ENCODE results near the gene ZNF506.
"Not testable (repeated sequence)": the region's sequence is repeated elsewhere in the genome, so short reads cannot be mapped to it uniquely, and the experiment has no call there.

The ZNF506 gene

GRCh38 chr19:19758164-19758563 lies 63.4 kb downstream of the ZNF506 start:
- no peaks in the 10 kb centered on the region for H3K4me1 Mint-ChIP-seq (ENCODE audit: low read depth)
- H3K27me3 Mint-ChIP-seq = no peaks in the 10 kb centered on the region
- no peak overlapping the region for H3K4me3 Mint-ChIP-seq
- no peaks in the 10 kb centered on the region for H3K9me3 Mint-ChIP-seq
- peaks cover 4% of the 10 kb centered on the region for H3K36me3 Mint-ChIP-seq (ENCODE audit: low read depth)
- no peak overlapping the region for H3K27ac Mint-ChIP-seq

DNA sequence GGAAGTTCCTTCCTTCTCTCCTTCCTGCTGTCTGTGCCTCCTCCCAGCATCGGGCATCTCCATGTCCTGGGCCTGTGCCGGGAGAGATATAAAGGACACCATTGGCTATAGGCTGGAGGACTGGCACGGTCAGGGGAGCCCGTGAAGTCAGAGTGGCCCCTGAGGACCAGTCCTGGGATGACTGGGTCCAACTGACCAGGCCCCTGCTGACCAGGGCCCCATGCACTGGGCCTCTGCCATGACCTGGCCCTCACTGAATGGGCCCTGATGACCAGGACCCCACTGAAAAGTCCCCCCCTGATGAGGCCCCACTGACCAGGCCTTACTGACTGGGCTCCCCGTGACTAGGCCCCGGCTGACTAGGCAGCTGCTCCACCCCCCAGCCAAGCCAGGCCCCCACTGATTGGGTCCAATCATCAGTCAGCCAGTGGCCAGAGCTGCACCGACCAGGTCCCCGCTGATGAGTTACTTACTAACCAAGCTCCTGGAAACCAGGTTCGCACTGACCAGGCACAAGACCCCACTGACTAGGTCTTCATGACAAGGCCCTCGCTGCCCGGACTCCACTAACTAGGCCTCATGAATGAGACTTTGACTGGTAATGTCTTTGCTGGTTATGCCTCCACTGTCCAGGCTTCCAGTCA lies 68.7 kb downstream of the ZNF506 start:
- Mint-ChIP-seq H3K4me3 (no peak overlapping the region), H3K9me3 (no peaks in the 10 kb centered on the region), H3K36me3 (ENCODE audit: low read depth) (no peaks in the 10 kb centered on the region), H3K27me3 (no peaks in the 10 kb centered on the region), H3K4me1 (ENCODE audit: low read depth) (no peaks in the 10 kb centered on the region), H3K27ac (no peak overlapping the region)

- no peaks in the 10 kb centered on the region for H3K36me3 Mint-ChIP-seq (ENCODE audit: low read depth)
- no peaks in the 10 kb centered on the region for H3K9me3 Mint-ChIP-seq
- H3K4me3 Mint-ChIP-seq = no peak overlapping the region
- H3K4me1 Mint-ChIP-seq (ENCODE audit: low read depth) = no peaks in the 10 kb centered on the region
- H3K27ac Mint-ChIP-seq = no peak overlapping the region
- H3K27me3 Mint-ChIP-seq = no peaks in the 10 kb centered on the region
These were observed 69.7 kb downstream of the ZNF506 start for GRCh38 chr19:19751846-19752245.

DNA sequence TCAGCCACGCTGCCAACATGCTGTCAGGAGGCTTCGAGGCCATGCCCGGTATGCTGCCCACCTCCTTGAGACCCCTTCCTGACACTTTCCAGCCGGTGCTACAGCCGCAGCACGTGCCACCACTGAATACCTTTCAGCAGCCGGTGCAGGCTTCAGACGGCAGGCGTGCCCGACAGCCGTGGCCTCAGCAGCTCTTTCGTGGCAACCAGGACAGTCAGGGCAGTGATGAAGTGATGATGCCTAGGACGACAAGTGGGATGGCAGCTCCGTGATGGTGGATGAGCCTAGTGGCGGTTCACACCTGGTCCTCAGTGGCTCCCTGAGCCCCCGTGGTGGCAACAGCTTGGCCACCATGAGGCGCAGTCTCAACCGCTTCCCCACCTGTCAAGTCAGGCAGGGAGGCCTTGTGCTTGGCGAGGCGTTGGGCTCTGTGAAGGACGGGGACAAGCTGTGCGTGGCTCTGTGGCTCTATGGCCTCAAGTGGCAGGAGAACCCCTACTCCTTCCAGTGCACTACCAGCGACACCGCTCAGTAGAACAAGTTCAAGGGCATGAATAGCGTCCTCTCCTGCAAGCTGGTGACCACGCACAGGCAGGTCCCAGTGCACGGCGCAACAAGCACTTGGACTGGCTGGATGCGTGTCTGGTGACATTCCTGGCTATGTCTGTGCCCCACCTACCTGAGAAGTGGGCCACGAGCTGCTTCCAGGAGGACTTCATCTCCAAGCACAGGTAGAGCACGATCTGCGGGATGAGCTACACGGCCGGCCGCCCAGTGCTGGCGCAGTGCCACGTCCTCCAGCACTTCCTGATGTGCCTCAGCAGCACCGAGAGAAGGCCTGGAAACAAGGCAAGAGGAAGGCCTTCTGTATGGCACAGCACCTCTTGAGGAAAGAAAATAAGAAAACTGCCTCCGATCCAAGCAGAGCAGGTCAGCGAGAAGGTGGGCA lies 70.4 kb downstream of the ZNF506 start:
- no peaks in the 10 kb centered on the region for H3K4me1 Mint-ChIP-seq (ENCODE audit: low read depth)
- no peaks in the 10 kb centered on the region for H3K9me3 Mint-ChIP-seq
- no peak overlapping the region for H3K4me3 Mint-ChIP-seq
- H3K27me3 Mint-ChIP-seq = no peaks in the 10 kb centered on the region
- no peaks in the 10 kb centered on the region for H3K36me3 Mint-ChIP-seq (ENCODE audit: low read depth)
- H3K27ac Mint-ChIP-seq = no peak overlapping the region

GRCh38 chr19:19749908-19750841 lies 71.4 kb downstream of the ZNF506 start:
- H3K4me1 Mint-ChIP-seq (ENCODE audit: low read depth) = no peaks in the 10 kb centered on the region
- H3K9me3 Mint-ChIP-seq = no peaks in the 10 kb centered on the region
- no peaks in the 10 kb centered on the region for H3K27me3 Mint-ChIP-seq
- H3K36me3 Mint-ChIP-seq (ENCODE audit: low read depth) = no peaks in the 10 kb centered on the region
- no peak overlapping the region for H3K27ac Mint-ChIP-seq
- no peak overlapping the region for H3K4me3 Mint-ChIP-seq

- Mint-ChIP-seq H3K4me3 (no peak overlapping the region), H3K9me3 (no peaks in the 10 kb centered on the region), H3K4me1 (ENCODE audit: low read depth) (no peaks in the 10 kb centered on the region)
These were observed 72.2 kb downstream of the ZNF506 start for GRCh38 chr19:19749117-19749907.

GRCh38 chr19:19748249-19748938 lies 73.2 kb downstream of the ZNF506 start:
- Mint-ChIP-seq H3K4me1 (ENCODE audit: low read depth) (no peaks in the 10 kb centered on the region), H3K4me3 (no peak overlapping the region), H3K27ac (no peak overlapping the region), H3K9me3 (no peaks in the 10 kb centered on the region), H3K27me3 (no peaks in the 10 kb centered on the region), H3K36me3 (ENCODE audit: low read depth) (no peaks in the 10 kb centered on the region)

More at GRCh38 chr19:19749117-19749907, 72.2 kb downstream of the ZNF506 start:
- Mint-ChIP-seq H3K36me3 (ENCODE audit: low read depth) (no peaks in the 10 kb centered on the region), H3K27ac (no peak overlapping the region), H3K27me3 (no peaks in the 10 kb centered on the region)

DNA sequence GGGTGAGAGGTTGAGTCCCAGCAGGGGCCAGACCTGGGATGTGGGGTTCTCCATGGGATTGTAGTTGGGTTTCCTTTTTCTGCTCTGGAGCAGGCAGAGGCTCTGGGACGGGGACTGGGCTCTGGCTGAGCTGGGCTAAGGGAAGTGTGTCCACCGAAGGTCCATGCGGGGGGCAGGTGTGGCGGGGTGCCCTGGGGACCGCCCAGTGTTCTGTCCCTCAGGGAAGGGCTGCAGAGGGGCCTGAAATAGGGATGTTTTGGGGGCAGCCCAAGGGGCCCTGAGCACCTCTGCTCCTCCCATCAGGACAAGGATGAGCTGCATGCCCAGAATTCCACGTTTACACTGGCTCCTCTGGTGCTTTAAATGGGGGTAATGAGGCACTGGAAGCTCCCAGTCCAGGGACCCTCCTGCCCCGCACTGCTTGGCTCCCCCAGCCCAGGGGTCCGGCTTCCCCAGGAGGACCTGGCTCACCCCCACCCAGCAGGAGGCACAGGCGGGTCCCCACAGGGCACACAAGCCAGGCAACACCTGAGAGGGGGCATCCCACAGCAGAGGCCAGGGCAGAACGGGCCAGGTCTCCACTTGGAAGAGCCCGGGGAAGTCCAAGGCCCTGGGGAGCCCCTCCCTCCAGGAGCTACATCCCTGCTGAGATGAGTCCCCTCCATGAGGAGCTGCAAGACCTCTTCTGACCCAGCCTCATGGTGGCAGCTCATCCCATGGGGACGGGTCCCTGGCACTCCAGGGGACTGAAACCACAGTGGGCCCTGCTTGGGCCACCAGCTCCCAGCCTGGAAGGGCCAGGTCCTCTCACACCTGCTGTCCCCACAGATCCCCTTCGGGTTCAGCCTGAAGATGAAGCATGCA lies 74.0 kb downstream of the ZNF506 start:
- Mint-ChIP-seq H3K27ac (no peak overlapping the region), H3K4me1 (ENCODE audit: low read depth) (no peaks in the 10 kb centered on the region), H3K4me3 (no peak overlapping the region), H3K9me3 (no peaks in the 10 kb centered on the region), H3K36me3 (ENCODE audit: low read depth) (no peaks in the 10 kb centered on the region), H3K27me3 (no peaks in the 10 kb centered on the region)

DNA sequence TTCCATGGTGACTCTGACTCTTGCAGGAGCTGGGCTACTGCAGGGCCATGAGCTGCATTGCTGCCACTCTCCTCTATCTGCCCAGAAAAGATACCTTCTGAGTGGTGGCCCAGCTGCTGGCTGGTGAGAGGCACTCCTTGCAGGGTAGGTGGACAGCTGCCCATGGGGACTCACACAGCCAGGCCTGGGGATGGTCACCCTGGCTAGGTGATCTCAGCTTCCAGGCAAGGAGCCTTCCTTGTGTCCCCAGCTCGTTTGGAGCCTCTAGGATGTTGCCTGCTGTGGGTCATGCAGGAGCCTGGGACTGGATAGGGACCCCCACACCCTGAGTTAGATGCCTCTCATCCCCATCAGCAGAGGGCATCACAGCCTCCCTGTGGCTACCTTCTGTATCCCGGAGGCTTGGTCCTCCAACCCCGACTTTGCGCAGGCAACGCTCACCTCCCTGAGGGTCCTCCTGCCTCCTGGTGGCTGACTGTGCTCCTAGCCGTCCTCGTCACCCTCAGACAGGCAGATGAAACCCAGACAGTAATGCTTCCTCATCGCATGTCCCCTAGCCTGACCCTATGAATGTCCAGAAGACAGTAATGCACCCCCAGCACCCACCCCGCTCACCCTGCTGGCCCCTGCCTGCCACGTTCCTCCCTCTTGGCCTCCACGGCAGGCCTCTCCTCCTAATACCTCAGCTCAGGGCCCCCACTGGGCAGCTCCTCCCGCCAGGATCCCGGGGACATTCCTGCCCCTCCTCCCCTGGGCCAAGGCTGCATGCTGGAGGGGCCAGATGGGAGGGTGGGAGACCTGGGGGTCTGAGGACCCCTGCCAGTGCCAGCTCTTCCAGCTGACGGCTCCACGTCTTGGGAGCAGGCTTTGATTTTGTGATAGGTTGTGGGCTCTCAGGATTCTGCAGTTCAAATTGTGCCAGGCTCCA lies 75.0 kb downstream of the ZNF506 start:
- Mint-ChIP-seq H3K4me1 (ENCODE audit: low read depth) (no peaks in the 10 kb centered on the region), H3K9me3 (no peaks in the 10 kb centered on the region), H3K27me3 (no peaks in the 10 kb centered on the region)

DNA sequence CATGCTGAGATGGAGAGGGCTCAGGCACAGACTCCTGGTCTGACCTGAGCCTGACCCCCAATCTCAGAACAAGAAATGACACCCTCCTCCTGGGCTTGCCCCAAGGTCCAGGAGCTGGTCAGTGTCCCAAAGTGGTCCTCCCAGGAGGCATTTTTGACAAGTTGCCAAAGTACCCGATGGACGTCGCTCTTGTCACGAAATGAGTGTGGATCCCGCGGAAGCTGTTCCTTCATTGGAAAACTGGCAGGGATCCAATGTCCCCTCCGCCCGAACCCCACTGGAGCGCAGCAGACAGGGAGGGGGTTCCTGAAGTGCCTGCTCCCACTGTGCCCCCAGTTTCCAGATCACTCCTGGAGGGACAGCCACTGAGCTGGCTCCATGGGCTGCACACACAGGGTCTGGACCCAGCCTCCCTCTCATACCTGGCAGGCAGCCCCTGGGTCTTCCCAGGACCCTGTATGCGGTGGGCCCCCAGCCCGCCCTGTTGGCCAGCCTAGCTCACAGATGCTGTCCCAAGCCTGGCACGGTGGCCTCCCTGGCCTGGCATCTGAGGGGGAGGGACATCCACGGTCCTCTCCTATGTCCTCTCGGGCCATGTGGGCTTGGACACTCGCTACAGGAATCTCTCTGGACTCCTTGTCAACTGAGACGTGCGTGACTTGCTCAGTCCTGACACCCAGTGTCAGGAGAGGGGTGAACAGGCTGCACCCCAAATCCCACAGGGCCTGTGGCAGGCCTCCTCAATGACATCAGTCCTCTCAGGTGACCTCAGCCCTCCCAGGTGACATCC lies 75.9 kb downstream of the ZNF506 start:
- no peaks in the 10 kb centered on the region for H3K36me3 Mint-ChIP-seq (ENCODE audit: low read depth)
- no peak overlapping the region for H3K27ac Mint-ChIP-seq
- no peaks in the 10 kb centered on the region for H3K4me1 Mint-ChIP-seq (ENCODE audit: low read depth)
- H3K9me3 Mint-ChIP-seq = no peaks in the 10 kb centered on the region
- no peaks in the 10 kb centered on the region for H3K27me3 Mint-ChIP-seq
- no peak overlapping the region for H3K4me3 Mint-ChIP-seq

More for the DNA sequence above, 75.0 kb downstream of the ZNF506 start:
- Mint-ChIP-seq H3K36me3 (ENCODE audit: low read depth) (no peaks in the 10 kb centered on the region), H3K4me3 (no peak overlapping the region), H3K27ac (no peak overlapping the region)

DNA sequence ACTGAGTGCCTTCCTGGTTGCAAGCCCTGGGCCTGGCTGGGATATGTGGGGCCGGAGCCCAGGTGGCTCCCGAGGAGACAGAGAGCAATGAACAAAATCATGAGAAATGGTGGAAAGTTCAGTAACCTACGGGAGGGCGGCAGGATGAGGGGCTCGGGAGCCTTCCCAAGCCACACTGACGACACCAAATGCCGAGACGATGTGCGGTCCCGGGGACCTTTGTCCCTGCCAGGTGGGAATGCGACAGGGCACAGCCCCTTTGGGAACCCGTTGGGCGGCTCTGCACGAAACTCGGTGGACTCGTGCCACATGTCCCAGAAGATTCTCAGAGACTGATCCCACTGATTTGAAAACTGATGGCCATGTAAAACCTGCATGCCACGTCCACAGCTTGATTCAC lies 76.9 kb downstream of the ZNF506 start:
- H3K4me3 Mint-ChIP-seq = no peak overlapping the region
- H3K27ac Mint-ChIP-seq = no peak overlapping the region
- no peaks in the 10 kb centered on the region for H3K27me3 Mint-ChIP-seq
- no peaks in the 10 kb centered on the region for H3K36me3 Mint-ChIP-seq (ENCODE audit: low read depth)
- no peaks in the 10 kb centered on the region for H3K9me3 Mint-ChIP-seq
- no peaks in the 10 kb centered on the region for H3K4me1 Mint-ChIP-seq (ENCODE audit: low read depth)

DNA sequence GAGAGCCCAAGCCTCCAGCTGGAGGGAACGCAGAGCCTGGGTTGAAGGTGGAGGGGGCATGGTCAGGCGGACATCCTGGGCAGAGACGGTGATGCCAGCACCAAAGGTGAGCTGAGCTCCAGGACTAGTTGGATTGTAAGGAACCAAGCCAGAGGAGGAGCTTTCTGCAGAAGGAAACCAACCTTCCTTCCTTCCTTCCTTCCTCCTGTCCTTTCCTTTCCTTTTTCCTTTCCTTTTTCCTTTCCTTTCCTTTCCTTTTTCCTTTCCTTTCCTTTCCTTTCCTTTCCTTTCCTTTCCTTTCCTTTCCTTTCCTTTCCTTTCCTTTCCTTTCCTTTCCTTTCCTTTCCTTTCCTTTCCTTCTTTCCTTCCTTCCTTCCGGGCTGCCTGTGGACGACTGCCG lies 77.6 kb downstream of the ZNF506 start:
- H3K9me3 Mint-ChIP-seq; H3K4me1 Mint-ChIP-seq (ENCODE audit: low read depth); H3K27me3 Mint-ChIP-seq; H3K27ac Mint-ChIP-seq; H3K4me3 Mint-ChIP-seq; H3K36me3 Mint-ChIP-seq (ENCODE audit: low read depth): not testable (repeated sequence)
